Suprapubic skin (tissue), 4 donors: ENCODE measurements around the gene PEMT.

Experiments
- POLR2A ChIP-seq, 2 donors: fragments of 450-650 bp; IDR thresholded peaks; one replicate each; pipeline ENCODE4 v1.6.1; 2017; ENCODE audit warnings: antibody characterized with exemption in 2 of 2, mild to moderate bottlenecking in 2 of 2, moderate library complexity in 2 of 2
- POLR2AphosphoS5 ChIP-seq, 3 donors: sonication (generic); formaldehyde crosslinking; IDR thresholded peaks; one replicate each; pipeline ENCODE4 v1.6.1; 2017; ENCODE audit warnings: antibody characterized with exemption in 3 of 3
- TF ChIP-seq, protein P1 (sequence below), 2 donors: fragments of 200-600 bp in 1 of 2; fragments of 450-650 bp in 1 of 2; sonication (generic) in 1 of 2; IDR thresholded peaks; one replicate each; pipeline ENCODE4 v1.5.1; 2016 to 2019; ENCODE audit warnings: antibody characterized with exemption in 2 of 2, mild to moderate bottlenecking in 1 of 2, moderate library complexity in 1 of 2

- TF ChIP-seq, protein P1, sequence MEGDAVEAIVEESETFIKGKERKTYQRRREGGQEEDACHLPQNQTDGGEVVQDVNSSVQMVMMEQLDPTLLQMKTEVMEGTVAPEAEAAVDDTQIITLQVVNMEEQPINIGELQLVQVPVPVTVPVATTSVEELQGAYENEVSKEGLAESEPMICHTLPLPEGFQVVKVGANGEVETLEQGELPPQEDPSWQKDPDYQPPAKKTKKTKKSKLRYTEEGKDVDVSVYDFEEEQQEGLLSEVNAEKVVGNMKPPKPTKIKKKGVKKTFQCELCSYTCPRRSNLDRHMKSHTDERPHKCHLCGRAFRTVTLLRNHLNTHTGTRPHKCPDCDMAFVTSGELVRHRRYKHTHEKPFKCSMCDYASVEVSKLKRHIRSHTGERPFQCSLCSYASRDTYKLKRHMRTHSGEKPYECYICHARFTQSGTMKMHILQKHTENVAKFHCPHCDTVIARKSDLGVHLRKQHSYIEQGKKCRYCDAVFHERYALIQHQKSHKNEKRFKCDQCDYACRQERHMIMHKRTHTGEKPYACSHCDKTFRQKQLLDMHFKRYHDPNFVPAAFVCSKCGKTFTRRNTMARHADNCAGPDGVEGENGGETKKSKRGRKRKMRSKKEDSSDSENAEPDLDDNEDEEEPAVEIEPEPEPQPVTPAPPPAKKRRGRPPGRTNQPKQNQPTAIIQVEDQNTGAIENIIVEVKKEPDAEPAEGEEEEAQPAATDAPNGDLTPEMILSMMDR (IDR thresholded peaks at IDR 0.05): no peak
- no peak for TF ChIP-seq POLR2AphosphoS5 (IDR thresholded peaks at IDR 0.05)
- no peak for TF ChIP-seq POLR2A (IDR thresholded peaks at IDR 0.05)
Measured at GRCh38 chr17:17542906-17543635, 48.4 kb downstream of the PEMT start.
